Measurements from ENCODE around the gene TTC23.
"Not testable (repeated sequence)": the region's sequence is repeated elsewhere in the genome, so short reads cannot be mapped to it uniquely, and the experiment has no call there.

Gene TTC23

DNA sequence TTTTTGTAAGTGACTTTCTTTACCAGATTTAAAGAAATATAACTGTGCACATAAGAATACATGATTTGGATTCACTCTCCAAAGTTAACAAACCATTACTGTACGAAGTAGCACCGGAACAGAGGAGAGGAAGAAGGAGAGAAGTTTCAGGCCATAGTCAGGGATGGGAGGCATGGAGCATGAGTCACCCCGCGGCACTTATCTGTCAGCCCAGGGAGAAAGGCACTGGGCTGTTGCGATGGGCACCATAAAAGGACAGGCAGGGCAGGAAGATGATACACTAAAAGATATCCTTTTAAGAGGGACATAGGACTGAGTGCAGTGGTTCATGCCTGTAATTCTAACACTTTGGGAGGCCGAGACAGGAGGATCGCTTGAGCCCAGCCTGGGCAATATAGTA, 37.0 kb downstream of the TTC23 start:
- no peaks in the 10 kb centered on the region for H3K36me3 ChIP-seq (ENCODE audit: control insufficient read depth, insufficient read depth, low read length)
- H3K9ac ChIP-seq (ENCODE audit: low read length) = no peak overlapping the region
- H3K27me3 ChIP-seq (ENCODE audit: control insufficient read depth, insufficient read depth, low read length) = no peaks in the 10 kb centered on the region
- no peak overlapping the region for H3K4me3 ChIP-seq (ENCODE audit: low read length)
- no peaks in the 10 kb centered on the region for H3K9me3 ChIP-seq (ENCODE audit: control insufficient read depth, low read length)
- no peaks in the 10 kb centered on the region for H3K4me1 ChIP-seq (ENCODE audit: control insufficient read depth, insufficient read depth, low read length)

DNA sequence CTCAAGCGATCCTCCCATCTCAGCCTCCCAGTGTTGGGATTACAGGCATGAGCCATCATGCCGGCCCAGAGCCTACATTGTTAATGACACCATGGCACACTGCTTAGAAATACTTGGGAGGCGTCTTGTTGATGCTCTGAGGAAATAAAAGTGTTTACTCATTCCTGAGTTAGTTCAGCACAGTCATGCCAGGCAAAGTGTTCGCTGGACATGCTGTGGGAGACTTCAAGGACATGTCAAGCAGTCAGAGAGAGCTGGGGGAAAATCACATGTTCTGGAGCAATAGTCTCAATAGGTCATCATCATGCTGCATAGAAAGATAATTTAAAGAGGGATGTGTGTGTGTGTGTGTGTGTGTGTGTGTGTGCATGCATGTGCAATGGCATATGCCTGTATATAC, 37.5 kb downstream of the TTC23 start:
- Histone ChIP-seq H3K36me3 (ENCODE audit: control insufficient read depth, insufficient read depth, low read length) (no peaks in the 10 kb centered on the region), H3K9me3 (ENCODE audit: control insufficient read depth, low read length) (no peaks in the 10 kb centered on the region), H3K9ac (ENCODE audit: low read length) (no peak overlapping the region), H3K27me3 (ENCODE audit: control insufficient read depth, insufficient read depth, low read length) (no peaks in the 10 kb centered on the region), H3K4me1 (ENCODE audit: control insufficient read depth, insufficient read depth, low read length) (no peaks in the 10 kb centered on the region), H3K4me3 (ENCODE audit: low read length) (no peak overlapping the region)

DNA sequence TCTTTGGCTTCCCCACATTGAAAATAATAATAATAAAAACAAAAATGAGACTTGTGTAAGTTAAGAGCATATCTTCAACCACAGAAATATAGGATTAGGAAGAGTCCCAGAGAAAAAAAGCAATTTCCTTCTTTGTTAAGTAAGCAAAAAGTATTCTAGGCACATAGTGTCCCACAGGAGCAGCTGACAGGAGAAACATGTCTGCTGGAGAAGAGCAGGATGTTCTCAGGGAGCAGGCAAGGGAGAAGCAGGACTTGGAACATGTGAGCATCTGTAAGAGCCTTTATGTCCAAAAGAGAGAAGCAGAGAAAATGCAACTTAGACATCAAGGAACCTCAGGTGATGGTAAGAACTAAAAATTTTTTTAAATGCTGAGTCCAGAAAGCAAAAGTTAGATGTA, 39.0 kb downstream of the TTC23 start:
- Histone ChIP-seq H3K4me3 (ENCODE audit: low read length) (no peak overlapping the region), H3K9me3 (ENCODE audit: control insufficient read depth, low read length) (no peaks in the 10 kb centered on the region), H3K9ac (ENCODE audit: low read length) (no peak overlapping the region), H3K4me1 (ENCODE audit: control insufficient read depth, insufficient read depth, low read length) (no peaks in the 10 kb centered on the region), H3K27me3 (ENCODE audit: control insufficient read depth, insufficient read depth, low read length) (no peaks in the 10 kb centered on the region), H3K36me3 (ENCODE audit: control insufficient read depth, insufficient read depth, low read length) (no peaks in the 10 kb centered on the region)

DNA sequence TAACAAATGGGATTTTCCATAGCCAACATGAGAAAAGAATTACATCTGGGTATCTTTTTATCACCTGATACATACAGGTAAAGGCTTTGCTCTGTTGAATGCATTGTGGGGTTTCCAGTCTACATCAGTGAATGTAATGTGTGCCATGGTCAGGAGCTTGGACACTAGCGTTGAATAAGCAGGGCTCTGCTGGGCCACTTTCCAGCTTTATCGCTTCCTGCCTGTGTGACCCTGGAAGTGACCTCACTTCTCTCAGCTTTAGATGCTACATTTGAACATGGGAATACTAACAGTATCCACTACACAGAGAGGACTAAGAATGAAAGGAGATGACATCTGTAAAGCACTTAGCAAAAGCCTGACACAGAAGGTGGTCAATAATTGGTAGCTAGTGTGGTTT, 40.1 kb downstream of the TTC23 start:
- H3K4me1 ChIP-seq (ENCODE audit: control insufficient read depth, insufficient read depth, low read length) = no peaks in the 10 kb centered on the region
- H3K9me3 ChIP-seq (ENCODE audit: control insufficient read depth, low read length) = no peaks in the 10 kb centered on the region
- no peaks in the 10 kb centered on the region for H3K36me3 ChIP-seq (ENCODE audit: control insufficient read depth, insufficient read depth, low read length)
- H3K27me3 ChIP-seq (ENCODE audit: control insufficient read depth, insufficient read depth, low read length) = no peaks in the 10 kb centered on the region
- H3K9ac ChIP-seq (ENCODE audit: low read length) = no peak overlapping the region
- H3K4me3 ChIP-seq (ENCODE audit: low read length) = no peak overlapping the region

DNA sequence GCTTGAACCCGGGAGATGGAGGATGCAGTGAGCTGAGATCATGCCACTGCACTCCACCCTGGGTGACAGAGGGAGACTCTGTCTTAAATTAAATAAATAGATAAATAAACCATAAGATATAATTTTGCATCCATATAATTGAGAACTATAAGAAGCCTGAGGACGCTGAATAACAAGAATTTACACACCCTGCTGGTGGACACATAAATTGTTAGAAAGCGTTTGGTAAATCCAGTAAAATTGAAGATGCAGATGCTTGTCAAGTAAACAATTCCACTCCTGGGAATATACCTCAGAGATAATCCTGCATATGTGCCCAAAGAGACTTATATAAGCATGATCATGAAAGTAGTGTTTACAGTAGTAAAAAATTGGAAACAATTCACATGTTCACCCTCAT, 41.7 kb downstream of the TTC23 start:
- Histone ChIP-seq H3K27me3 (ENCODE audit: control insufficient read depth, insufficient read depth, low read length) (no peaks in the 10 kb centered on the region), H3K4me3 (ENCODE audit: low read length) (no peak overlapping the region)

DNA sequence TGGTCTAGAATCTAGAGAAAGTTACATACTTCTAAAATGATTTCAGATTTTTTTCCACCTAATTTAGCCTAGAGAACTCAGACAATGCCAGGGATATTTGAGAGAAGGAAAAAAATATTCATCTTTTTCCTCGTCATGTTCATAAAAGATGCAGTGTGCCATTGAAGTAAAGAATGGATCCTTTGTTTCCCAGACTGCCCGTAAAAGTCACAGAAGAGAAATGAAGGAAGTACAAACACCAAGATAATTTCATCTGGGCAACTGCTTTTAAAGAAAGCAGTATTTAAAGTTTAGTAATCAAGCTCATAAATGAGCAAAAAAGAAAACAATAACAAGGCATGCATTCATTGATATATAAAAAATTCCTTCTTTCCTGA, 47.2 kb downstream of the TTC23 start:
- Histone ChIP-seq H3K4me1 (ENCODE audit: control insufficient read depth, insufficient read depth, low read length) (no peaks in the 10 kb centered on the region), H3K36me3 (ENCODE audit: control insufficient read depth, insufficient read depth, low read length) (no peaks in the 10 kb centered on the region), H3K9me3 (ENCODE audit: control insufficient read depth, low read length) (no peaks in the 10 kb centered on the region), H3K9ac (ENCODE audit: low read length) (no peak overlapping the region), H3K4me3 (ENCODE audit: low read length) (no peak overlapping the region), H3K27me3 (ENCODE audit: control insufficient read depth, insufficient read depth, low read length) (no peaks in the 10 kb centered on the region)

More for the DNA sequence above, 41.7 kb downstream of the TTC23 start:
- no peaks in the 10 kb centered on the region for H3K36me3 ChIP-seq (ENCODE audit: control insufficient read depth, insufficient read depth, low read length)
- no peaks in the 10 kb centered on the region for H3K9me3 ChIP-seq (ENCODE audit: control insufficient read depth, low read length)
- no peaks in the 10 kb centered on the region for H3K4me1 ChIP-seq (ENCODE audit: control insufficient read depth, insufficient read depth, low read length)
- H3K9ac ChIP-seq (ENCODE audit: low read length) = no peak overlapping the region

DNA sequence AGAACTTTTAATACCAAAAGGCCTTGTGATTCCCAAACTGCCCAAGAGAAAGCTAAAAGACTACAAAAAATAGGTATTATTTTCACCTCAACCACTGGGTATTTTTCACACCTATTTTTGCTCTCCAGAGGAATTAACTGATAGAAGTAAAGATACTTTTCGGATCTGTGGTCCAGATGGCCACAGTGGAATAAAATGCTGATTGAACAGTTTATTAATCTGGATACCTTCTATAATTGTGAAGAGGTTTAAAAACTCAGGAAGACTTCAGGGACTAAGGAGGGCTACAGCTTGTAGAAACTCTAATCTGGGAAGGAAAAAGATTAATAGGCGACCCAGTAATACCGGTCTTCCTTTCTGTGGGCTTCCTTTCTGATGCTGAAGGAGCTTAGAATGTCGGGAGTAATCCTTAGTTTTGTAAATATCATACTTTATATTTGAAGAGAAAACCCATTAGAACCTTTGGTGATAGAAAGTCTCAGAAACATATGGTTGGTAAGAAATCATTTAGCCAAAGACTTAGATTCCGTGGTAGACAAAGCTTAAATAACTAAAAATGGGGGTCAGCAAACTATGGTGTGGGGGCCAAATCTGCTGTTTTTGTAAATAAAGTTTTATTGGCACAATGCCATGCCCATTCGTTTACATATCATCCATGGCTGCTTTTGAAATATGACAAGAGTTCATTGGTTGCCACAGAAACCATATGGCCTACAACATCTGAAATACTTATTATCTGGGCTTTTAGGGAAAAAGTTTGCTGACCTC, 47.8 kb downstream of the TTC23 start:
- Histone ChIP-seq H3K9ac (ENCODE audit: low read length) (no peak overlapping the region), H3K4me3 (ENCODE audit: low read length) (no peak overlapping the region), H3K36me3 (ENCODE audit: control insufficient read depth, insufficient read depth, low read length) (no peaks in the 10 kb centered on the region), H3K27me3 (ENCODE audit: control insufficient read depth, insufficient read depth, low read length) (no peaks in the 10 kb centered on the region), H3K4me1 (ENCODE audit: control insufficient read depth, insufficient read depth, low read length) (no peaks in the 10 kb centered on the region), H3K9me3 (ENCODE audit: control insufficient read depth, low read length) (no peaks in the 10 kb centered on the region)

DNA sequence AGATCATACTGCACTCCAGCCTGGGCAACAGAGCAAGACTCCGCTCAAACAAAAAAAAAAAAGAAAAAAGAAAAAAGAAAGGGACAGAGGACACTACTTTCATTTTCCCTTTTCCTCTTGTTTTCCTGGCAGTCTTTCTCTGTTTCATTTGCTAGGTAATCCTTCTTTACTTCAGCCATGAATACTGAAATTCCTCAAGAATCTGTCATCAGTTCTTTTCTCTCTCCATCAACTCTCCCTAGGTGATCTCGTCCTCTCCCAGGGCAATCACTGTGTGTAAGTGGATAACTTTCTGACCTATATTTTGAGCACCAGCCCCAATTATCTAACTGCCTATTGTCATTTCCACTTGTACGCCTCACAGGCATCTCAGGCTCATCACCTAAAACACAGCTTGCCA, 51.5 kb downstream of the TTC23 start:
- Histone ChIP-seq H3K27me3 (ENCODE audit: control insufficient read depth, insufficient read depth, low read length) (no peaks in the 10 kb centered on the region), H3K9ac (ENCODE audit: low read length) (no peak overlapping the region), H3K4me3 (ENCODE audit: low read length) (no peak overlapping the region), H3K36me3 (ENCODE audit: control insufficient read depth, insufficient read depth, low read length) (no peaks in the 10 kb centered on the region), H3K9me3 (ENCODE audit: control insufficient read depth, low read length) (no peaks in the 10 kb centered on the region), H3K4me1 (ENCODE audit: control insufficient read depth, insufficient read depth, low read length) (no peaks in the 10 kb centered on the region)

DNA sequence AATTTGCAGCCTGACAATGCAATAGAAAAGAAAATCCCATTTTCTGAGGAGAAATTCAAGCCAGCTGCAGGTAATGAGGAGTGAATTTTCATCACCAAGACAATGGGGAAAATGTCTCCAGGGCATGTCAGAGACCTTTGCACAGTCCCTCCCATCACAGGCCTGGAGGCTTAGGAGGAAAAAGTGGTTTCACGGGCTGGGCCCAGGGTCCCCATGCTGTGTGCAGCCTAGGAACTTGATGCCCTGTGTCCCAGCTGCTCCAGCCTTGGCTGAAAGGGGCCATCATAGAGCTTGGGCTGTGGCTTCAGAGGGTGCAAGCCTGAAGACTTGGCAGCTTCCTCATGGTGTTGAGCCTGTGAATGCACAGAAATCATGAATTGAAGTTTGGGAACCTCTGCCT, 57.2 kb downstream of the TTC23 start:
- H3K9ac ChIP-seq (ENCODE audit: low read length); H3K9me3 ChIP-seq (ENCODE audit: control insufficient read depth, low read length); H3K4me1 ChIP-seq (ENCODE audit: control insufficient read depth, insufficient read depth, low read length); H3K27me3 ChIP-seq (ENCODE audit: control insufficient read depth, insufficient read depth, low read length); H3K36me3 ChIP-seq (ENCODE audit: control insufficient read depth, insufficient read depth, low read length); H3K4me3 ChIP-seq (ENCODE audit: low read length): not testable (repeated sequence)

DNA sequence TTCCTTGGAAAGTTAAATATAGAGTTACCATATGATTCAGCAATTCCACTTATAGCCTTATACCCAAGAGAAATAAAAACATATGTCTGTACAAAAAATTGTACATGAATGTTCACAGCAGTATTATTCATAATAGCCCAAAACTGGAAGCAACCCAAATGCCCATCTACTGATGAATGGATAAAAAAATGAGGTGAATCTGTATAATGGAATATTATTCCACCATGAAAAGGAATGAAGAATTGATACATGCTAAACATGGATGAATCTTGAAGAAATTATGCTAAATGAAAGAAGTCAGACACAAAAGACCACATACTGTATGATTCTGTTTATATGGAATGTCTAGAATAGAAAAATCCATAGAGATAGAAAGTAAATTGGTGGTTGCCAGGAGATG, 61.4 kb downstream of the TTC23 start:
- Histone ChIP-seq H3K36me3 (ENCODE audit: control insufficient read depth, insufficient read depth, low read length) (peaks cover 8% of the 10 kb centered on the region), H3K4me3 (ENCODE audit: low read length) (no peak overlapping the region), H3K9ac (ENCODE audit: low read length) (no peak overlapping the region), H3K9me3 (ENCODE audit: control insufficient read depth, low read length) (no peaks in the 10 kb centered on the region), H3K27me3 (ENCODE audit: control insufficient read depth, insufficient read depth, low read length) (no peaks in the 10 kb centered on the region), H3K4me1 (ENCODE audit: control insufficient read depth, insufficient read depth, low read length) (no peaks in the 10 kb centered on the region)

DNA sequence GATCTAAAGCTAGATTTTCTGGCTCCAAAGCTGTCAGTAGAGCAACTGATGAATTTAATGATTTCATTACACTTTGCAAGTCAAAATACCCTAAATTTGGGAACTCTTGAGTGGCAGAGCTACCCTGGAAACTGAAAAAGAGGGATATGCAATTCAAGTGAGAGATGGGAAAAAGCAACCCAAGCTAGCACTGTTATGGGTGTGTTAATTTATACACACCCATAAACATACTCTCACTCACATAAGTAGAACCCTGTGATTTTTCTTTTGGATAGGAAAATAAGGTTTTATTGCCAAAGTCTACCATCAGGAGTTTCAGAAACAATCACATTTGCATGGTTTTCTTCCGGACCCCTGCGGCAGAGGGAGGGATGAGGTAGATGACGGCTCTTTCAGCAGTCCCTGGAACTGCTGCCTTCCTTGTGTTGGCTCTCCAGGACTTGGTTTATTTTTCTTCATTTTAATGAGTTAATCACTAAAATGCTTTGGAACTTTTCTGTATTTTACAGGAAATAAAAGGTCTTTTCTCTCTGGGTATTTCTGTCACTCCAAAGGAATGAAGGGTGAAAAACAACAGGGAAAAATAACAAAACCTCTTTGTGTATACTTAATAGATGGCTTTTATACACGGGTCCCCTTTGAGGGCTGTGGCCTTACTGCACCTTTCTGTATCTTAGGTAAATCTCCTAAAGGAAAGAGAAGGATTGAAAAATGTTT, 63.8 kb downstream of the TTC23 start:
- no peaks in the 10 kb centered on the region for H3K9me3 ChIP-seq (ENCODE audit: control insufficient read depth, low read length)
- no peaks in the 10 kb centered on the region for H3K27me3 ChIP-seq (ENCODE audit: control insufficient read depth, insufficient read depth, low read length)
- H3K4me3 ChIP-seq (ENCODE audit: low read length) = no peak overlapping the region
- no peaks in the 10 kb centered on the region for H3K36me3 ChIP-seq (ENCODE audit: control insufficient read depth, insufficient read depth, low read length)
- H3K9ac ChIP-seq (ENCODE audit: low read length) = no peak overlapping the region
- H3K4me1 ChIP-seq (ENCODE audit: control insufficient read depth, insufficient read depth, low read length) = no peaks in the 10 kb centered on the region

DNA sequence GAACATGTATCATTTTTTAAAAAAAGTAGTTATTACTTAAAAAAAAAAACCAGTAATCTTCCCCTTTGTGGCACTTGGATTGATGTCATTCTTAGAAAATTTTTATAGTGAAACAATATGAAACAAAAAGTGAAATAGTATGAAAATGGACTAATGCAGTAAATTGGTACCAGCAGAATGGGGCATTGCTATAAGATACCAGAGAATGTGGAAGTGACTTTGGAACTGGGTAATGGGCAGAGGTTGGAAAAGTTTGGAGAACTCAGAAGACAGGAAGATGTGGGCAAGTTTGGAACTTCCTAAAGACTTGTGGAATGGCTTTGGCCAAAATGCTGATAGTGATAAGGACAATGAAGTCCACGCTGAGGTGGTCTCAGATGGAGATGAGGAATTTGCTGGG, 66.6 kb downstream of the TTC23 start:
- H3K9ac ChIP-seq (ENCODE audit: low read length) = no peak overlapping the region
- no peaks in the 10 kb centered on the region for H3K36me3 ChIP-seq (ENCODE audit: control insufficient read depth, insufficient read depth, low read length)
- no peaks in the 10 kb centered on the region for H3K27me3 ChIP-seq (ENCODE audit: control insufficient read depth, insufficient read depth, low read length)
- no peak overlapping the region for H3K4me3 ChIP-seq (ENCODE audit: low read length)
- H3K9me3 ChIP-seq (ENCODE audit: control insufficient read depth, low read length) = no peaks in the 10 kb centered on the region
- H3K4me1 ChIP-seq (ENCODE audit: control insufficient read depth, insufficient read depth, low read length) = no peaks in the 10 kb centered on the region
